Progenitor cell of endocrine pancreas (in vitro differentiated cells): ENCODE data around the gene CLDND1. TPM values are rescaled to one million over a fixed set of nuclear protein-coding genes. Genes with fewer than 3 reads are reported as not detected.

Experiments
- DNase-seq: peaks from one replicate; pipeline ENCODE4 v3.0.0; 2021; ENCODE audit warnings: low spot score; ENCODE audit not compliant: unreplicated experiment
- H3K27ac Mint-ChIP-seq: 2 replicates; pipeline ENCODE4 v1.8.0; 2021; ENCODE audit warnings: mild to moderate bottlenecking, moderate library complexity, mixed read lengths
- H3K27me3 Mint-ChIP-seq: 2 replicates; pipeline ENCODE4 v1.8.0; 2021; ENCODE audit warnings: mixed read lengths
- H3K36me3 Mint-ChIP-seq: 2 replicates; pipeline ENCODE4 v1.8.0; 2022; ENCODE audit warnings: mixed read lengths; ENCODE audit not compliant: insufficient read depth
- H3K4me1 Mint-ChIP-seq: 2 replicates; pipeline ENCODE4 v1.8.0; 2021; ENCODE audit warnings: low read depth, mixed read lengths
- H3K4me3 Mint-ChIP-seq: 2 replicates; pipeline ENCODE4 v1.8.0; 2021; ENCODE audit warnings: low read depth, mild to moderate bottlenecking, moderate library complexity, mixed read lengths
- H3K9me3 Mint-ChIP-seq: 2 replicates; pipeline ENCODE4 v1.8.0; 2021; ENCODE audit warnings: low read depth, mixed read lengths
- CTCF ChIP-seq: fragments of 200-600 bp; sonication (generic); IDR thresholded peaks from one replicate; pipeline ENCODE4 v1.5.0; 2021; ENCODE audit warnings: antibody characterized with exemption, mild to moderate bottlenecking; ENCODE audit not compliant: unreplicated experiment
- total RNA-seq: library from RNA; stranded (reverse); gene quantifications from 2 replicates; pipeline ENCODE4 v1.2.1, GENCODE V29; 2021

Gene CLDND1
- total RNA-seq, 1 donor from 2014 or later = 101 TPM

GRCh38 chr3:98501270-98501669 lies 21.4 kb downstream of the CLDND1 start:
- no peak for TF ChIP-seq CTCF
- H3K36me3 Mint-ChIP-seq = no peaks in the 10 kb centered on the region
- H3K4me1 Mint-ChIP-seq = peaks cover 13% of the 10 kb centered on the region
- no peak for DNase-seq
- H3K27me3 Mint-ChIP-seq = no peaks in the 10 kb centered on the region
- H3K9me3 Mint-ChIP-seq = no peaks in the 10 kb centered on the region
- no peak overlapping the region for H3K27ac Mint-ChIP-seq
- H3K4me3 Mint-ChIP-seq = no peak overlapping the region

GRCh38 chr3:98500019-98500418 lies 22.7 kb downstream of the CLDND1 start:
- DNase-seq = no peak
- TF ChIP-seq CTCF = no peak
- Mint-ChIP-seq H3K27me3 (no peaks in the 10 kb centered on the region), H3K36me3 (no peaks in the 10 kb centered on the region), H3K27ac (no peak overlapping the region), H3K4me1 (peaks cover 13% of the 10 kb centered on the region), H3K9me3 (no peaks in the 10 kb centered on the region), H3K4me3 (no peak overlapping the region)

DNA sequence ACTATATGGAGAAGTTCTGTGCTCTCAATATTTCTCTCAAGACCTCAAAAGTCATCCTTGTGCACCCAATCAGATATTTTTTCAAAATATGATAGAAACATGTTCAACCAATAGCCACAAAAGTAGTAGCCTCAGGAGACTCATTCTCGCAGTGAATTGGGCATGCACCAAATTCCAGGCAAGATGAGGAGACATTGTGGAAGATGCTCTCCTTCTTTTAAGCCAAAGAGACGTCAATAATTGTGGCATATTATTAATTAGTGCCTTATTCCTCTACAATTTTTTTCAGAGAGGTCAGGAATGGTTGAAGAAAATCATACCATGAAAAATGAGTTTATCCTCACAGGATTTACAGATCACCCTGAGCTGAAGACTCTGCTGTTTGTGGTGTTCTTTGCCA lies 25.3 kb downstream of the CLDND1 start, which contains the start of gene OR5K2:
Gene OR5K2 (plus strand): TSS at position 301 of the 400 bp plus-strand sequence. CDS start 0 bp downstream, at position 301.
- Mint-ChIP-seq H3K27ac (no peak within 1 kb of the TSS), H3K9me3 (no peaks in the 10 kb centered on the region), H3K36me3 (no peaks in the 10 kb centered on the region), H3K4me1 (peaks cover 3% of the 10 kb centered on the region), H3K27me3 (peaks cover 2% of the 10 kb centered on the region), H3K4me3 (no peak within 1 kb of the TSS)
- TF ChIP-seq CTCF = no peak
- no peak for DNase-seq

DNA sequence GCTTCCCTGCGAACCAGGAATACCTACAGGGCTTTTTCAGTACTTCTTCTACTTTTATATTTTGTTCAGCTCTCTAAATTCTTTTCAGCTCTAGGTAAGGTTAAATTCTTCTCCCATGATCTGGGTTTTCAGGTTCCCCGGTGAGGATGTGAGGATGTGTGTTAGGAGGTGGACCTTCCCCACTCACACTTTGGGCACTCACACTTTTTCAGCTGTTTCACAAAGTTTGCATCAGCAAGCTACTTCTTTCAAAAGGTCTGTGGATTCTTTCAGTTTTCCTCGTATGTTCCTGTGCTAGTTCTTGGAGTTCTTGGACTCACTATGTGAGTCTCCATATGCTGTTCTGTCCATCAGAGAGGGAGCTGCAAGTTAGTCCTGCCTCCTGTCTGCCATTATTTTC lies 39.1 kb downstream of the CLDND1 start:
- Mint-ChIP-seq H3K4me3 (no peak overlapping the region), H3K36me3 (no peaks in the 10 kb centered on the region), H3K27ac (peak overlapping the region; percentile 49), H3K9me3 (peaks cover 35% of the 10 kb centered on the region), H3K4me1 (no peaks in the 10 kb centered on the region), H3K27me3 (no peaks in the 10 kb centered on the region)
- no peak for TF ChIP-seq CTCF
- no peak for DNase-seq

- H3K4me1 Mint-ChIP-seq = no peaks in the 10 kb centered on the region
- no peak for DNase-seq
- H3K27ac Mint-ChIP-seq = peak overlapping the region; percentile 49
- TF ChIP-seq CTCF = no peak
- H3K27me3 Mint-ChIP-seq = no peaks in the 10 kb centered on the region
- peaks cover 28% of the 10 kb centered on the region for H3K9me3 Mint-ChIP-seq
- H3K4me3 Mint-ChIP-seq = no peak overlapping the region
- H3K36me3 Mint-ChIP-seq = no peaks in the 10 kb centered on the region
These were observed 39.8 kb downstream of the CLDND1 start for GRCh38 chr3:98482717-98483482.

Other genes with a start within 250 kb of the CLDND1 start
- not detected in 2 replicates for gene OR5H2, start 240.4 kb downstream of the CLDND1 start, total RNA-seq
- gene OR5K4, start 169.0 kb downstream of the CLDND1 start, total RNA-seq = not detected in 2 replicates
- gene OR5K3, start 132.2 kb downstream of the CLDND1 start, total RNA-seq = not detected in 2 replicates
- gene OR5K1, start 59.7 kb downstream of the CLDND1 start, total RNA-seq = not detected in 2 replicates
- not detected in 2 replicates for gene OR5K2, start 25.2 kb downstream of the CLDND1 start, total RNA-seq
- gene GPR15, start 9.1 kb upstream of the CLDND1 start, total RNA-seq = not detected in 2 replicates
- gene CPOX, start 70.7 kb upstream of the CLDND1 start, total RNA-seq = 20.4 and 24.4 TPM in 2 replicates
- 46.8 and 49.2 TPM in 2 replicates for gene ST3GAL6, start 240.4 kb upstream of the CLDND1 start, total RNA-seq